Thyroid gland (tissue), 4 donors: Measurements from ENCODE around the gene CRYGN.

ENCODE experiments used
- POLR2A ChIP-seq, 2 donors: fragments of 450-650 bp; IDR thresholded peaks; one replicate each; pipeline ENCODE4 v1.6.1; 2017; ENCODE audit warnings: antibody characterized with exemption in 2 of 2, mild to moderate bottlenecking in 2 of 2, moderate library complexity in 1 of 2
- TF ChIP-seq, protein P1 (sequence below), 6 experiments: fragments of 200-600 bp in 3 of 6; fragments of 450-650 bp in 3 of 6; sonication (generic) in 3 of 6; IDR thresholded peaks; one replicate each; pipeline ENCODE4 v1.5.1; 2016 to 2019; ENCODE audit warnings: antibody characterized with exemption in 6 of 6, mild to moderate bottlenecking in 2 of 6, inconsistent platforms in 1 of 6, moderate library complexity in 1 of 6

GRCh38 chr7:151431281-151431767 is 8.6 kb downstream of the CRYGN start:
- TF ChIP-seq, protein P1, sequence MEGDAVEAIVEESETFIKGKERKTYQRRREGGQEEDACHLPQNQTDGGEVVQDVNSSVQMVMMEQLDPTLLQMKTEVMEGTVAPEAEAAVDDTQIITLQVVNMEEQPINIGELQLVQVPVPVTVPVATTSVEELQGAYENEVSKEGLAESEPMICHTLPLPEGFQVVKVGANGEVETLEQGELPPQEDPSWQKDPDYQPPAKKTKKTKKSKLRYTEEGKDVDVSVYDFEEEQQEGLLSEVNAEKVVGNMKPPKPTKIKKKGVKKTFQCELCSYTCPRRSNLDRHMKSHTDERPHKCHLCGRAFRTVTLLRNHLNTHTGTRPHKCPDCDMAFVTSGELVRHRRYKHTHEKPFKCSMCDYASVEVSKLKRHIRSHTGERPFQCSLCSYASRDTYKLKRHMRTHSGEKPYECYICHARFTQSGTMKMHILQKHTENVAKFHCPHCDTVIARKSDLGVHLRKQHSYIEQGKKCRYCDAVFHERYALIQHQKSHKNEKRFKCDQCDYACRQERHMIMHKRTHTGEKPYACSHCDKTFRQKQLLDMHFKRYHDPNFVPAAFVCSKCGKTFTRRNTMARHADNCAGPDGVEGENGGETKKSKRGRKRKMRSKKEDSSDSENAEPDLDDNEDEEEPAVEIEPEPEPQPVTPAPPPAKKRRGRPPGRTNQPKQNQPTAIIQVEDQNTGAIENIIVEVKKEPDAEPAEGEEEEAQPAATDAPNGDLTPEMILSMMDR (IDR thresholded peaks at IDR 0.05), result no peak
- no peak for TF ChIP-seq POLR2A (IDR thresholded peaks at IDR 0.05)
